GM10266 (cell line): ENCODE data around the gene SMARCA5.

Experiments
- DNase-seq: peaks from one replicate; pipeline ENCODE4 v3.0.0; 2012; ENCODE audit errors: extremely low spot score
- CTCF ChIP-seq: IDR thresholded peaks from 2 replicates; pipeline ENCODE4 v1.5.1; 2012; ENCODE audit warnings: mild to moderate bottlenecking, low read depth; ENCODE audit not compliant: control insufficient read depth, insufficient read depth; ENCODE audit errors: missing control alignments

Gene SMARCA5

GRCh38 chr4:143531788-143532491, 18.4 kb downstream of the SMARCA5 start:
- no peak for DNase-seq
- TF ChIP-seq CTCF: peak; percentile 10

- no peak for TF ChIP-seq CTCF
- DNase-seq: no peak
These were observed 25.6 kb downstream of the SMARCA5 start for GRCh38 chr4:143538979-143539669.

DNA sequence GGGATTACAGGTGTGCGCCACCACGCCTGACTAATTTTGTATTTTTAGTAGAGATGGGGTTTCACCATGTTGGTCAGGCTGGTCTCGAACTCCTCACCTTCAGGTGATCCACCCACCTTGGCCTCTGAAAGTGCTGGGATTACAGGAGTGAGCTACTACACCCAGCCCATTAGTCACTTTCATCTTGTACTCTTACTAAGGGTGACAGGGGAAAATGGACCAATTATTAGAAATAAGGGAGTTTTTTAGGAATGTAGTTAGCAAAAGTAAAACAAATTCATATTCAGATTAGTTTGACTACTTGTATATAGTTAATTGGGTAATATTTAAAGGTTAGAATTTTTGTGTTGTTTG, 26.1 kb downstream of the SMARCA5 start:
- no peak for TF ChIP-seq CTCF
- no peak for DNase-seq

GRCh38 chr4:143549928-143550327, 36.4 kb downstream of the SMARCA5 start:
- DNase-seq: no peak
- TF ChIP-seq CTCF: no peak

- peak; percentile 47 for DNase-seq
These were observed 41.5 kb downstream of the SMARCA5 start for GRCh38 chr4:143554728-143555597.

GRCh38 chr4:143555676-143556075, 42.2 kb downstream of the SMARCA5 start:
- no peak for TF ChIP-seq CTCF
- no peak for DNase-seq

More at GRCh38 chr4:143554728-143555597, 41.5 kb downstream of the SMARCA5 start:
- no peak for TF ChIP-seq CTCF
